GM12874 (cell line): ENCODE data around the gene EPHB1.

Source experiments
- TF ChIP-seq, protein P1 (sequence below): IDR thresholded peaks from 2 replicates; pipeline ENCODE4 v1.5.1; 2011; ENCODE audit warnings: low read depth, mild to moderate bottlenecking, control low read depth, low read length, moderate library complexity; ENCODE audit not compliant: insufficient read depth

Gene EPHB1

DNA sequence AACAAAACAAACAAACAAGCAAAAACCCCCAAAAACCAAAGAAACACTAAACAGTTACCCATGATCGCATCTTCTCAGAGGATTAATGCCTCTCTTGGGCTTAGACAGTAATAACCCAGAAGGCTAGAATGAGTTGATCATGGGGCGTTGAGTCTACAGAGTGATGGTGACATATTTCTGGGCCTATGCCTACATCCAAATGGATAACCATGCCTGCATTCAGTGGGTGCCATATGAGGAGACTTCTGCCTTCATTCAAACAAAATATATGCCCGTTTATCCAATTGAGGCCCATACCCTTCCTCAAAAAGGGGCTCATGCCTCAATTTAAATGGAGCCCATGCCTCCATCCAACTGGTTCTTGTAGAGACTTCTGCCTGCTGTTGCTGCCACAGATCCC lies 284.0 kb downstream of the EPHB1 start:
- TF ChIP-seq, protein P1, sequence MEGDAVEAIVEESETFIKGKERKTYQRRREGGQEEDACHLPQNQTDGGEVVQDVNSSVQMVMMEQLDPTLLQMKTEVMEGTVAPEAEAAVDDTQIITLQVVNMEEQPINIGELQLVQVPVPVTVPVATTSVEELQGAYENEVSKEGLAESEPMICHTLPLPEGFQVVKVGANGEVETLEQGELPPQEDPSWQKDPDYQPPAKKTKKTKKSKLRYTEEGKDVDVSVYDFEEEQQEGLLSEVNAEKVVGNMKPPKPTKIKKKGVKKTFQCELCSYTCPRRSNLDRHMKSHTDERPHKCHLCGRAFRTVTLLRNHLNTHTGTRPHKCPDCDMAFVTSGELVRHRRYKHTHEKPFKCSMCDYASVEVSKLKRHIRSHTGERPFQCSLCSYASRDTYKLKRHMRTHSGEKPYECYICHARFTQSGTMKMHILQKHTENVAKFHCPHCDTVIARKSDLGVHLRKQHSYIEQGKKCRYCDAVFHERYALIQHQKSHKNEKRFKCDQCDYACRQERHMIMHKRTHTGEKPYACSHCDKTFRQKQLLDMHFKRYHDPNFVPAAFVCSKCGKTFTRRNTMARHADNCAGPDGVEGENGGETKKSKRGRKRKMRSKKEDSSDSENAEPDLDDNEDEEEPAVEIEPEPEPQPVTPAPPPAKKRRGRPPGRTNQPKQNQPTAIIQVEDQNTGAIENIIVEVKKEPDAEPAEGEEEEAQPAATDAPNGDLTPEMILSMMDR, result no peak

DNA sequence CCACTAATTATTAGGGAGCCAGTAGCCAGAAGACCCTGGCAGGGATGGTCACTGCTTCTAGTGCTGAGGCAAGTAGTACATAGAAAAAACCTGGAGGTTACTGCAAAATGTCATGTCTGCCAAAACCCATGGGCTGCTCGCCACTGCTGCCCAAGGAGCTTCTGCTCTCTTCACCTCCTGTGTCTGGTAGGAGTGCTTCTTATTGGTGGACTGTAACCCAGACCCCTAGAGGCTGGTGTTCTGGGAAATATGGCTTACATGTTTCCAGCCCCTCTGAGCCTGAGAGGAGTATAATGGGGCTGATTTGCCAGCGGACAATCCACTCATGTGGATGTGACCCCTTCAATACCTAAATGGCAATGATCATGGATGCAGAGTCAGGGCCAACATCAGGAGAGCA lies 286.4 kb downstream of the EPHB1 start:
- TF ChIP-seq, protein P1, result no peak

DNA sequence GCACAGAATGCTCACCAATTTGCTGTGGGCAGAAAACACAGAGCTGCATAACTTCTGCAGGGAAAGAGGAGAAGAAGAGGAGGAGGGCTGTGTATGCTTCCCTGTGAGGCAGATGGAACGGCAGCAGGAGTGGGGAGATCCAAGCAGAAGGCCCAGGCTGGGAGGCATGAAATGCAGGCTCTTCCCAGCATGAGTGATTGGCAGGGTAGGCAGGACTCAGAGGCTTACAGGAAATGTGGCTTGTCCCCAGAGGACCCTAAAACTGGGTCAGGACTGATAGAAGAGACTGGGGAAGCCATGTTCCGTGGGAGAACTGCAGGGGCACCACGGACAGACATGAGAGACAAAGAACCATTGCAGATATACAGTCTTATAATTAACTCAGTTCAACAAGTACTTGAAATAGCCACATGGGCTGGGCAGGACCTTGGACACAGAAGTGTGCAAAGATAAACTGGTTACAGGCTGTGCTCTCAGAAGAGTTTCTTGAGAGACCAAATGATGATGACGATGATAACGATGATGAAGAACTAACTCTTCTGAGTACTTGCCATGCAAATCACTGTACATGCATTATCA lies 286.9 kb downstream of the EPHB1 start:
- TF ChIP-seq, protein P1, result no peak

DNA sequence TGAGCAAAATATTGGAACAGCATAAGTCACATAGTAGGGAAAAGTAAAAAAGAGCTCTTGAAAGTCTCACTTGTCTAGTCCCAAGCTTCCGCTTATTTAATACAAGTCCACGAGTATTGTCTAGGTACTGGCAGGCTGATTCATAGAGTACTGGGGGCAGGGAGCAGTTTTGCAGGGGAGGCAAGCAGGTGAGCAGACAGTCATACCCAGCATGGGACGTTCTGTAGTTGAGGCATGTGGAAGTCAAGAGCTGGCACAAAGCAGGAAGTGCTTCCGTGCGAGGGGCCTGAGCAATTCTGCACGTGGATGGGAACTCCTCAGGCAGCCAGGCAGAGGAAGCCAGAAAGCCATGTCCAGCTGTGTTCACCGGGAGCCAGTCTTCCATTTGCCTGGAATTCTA lies 287.6 kb downstream of the EPHB1 start:
- TF ChIP-seq, protein P1, result no peak

DNA sequence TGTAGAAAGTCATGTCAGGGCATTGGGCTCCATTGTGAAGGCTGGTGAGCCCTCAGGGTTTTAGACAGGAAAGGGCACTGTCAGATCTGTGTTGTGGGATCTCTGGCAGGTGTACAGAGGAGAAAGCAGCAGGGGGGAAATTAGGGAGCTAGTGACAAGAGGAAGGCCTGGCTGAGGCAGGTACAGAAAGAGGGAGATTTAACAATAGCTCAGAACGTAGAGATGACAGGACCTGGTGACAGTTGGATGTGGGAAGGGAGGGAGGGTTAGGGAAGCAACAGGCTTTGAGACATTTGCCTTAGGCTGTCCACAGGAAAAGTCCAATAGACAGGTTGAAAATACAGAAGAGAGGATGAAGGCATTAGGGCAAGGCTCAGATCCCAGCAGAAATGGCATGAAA lies 288.1 kb downstream of the EPHB1 start:
- TF ChIP-seq, protein P1, result no peak

DNA sequence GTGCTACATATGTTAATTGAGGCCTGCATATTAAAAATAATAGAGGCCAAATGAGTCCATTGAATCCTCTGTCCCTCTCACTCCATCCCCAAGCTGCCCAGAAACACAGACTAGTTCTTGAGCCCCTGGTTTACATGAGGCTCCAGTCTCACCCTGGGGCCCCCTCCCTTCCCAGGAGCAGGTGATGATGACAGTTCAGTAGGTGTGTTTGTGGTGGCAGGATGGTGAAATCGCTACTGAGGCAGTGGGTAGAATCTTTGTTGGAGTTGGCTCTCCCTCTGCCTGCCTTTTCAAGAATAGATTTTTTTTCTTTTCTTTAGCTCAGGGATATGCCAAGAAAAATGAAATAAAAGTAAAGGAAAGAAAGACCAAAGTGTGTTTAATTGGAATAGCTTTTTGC lies 288.7 kb downstream of the EPHB1 start:
- TF ChIP-seq, protein P1, result no peak

DNA sequence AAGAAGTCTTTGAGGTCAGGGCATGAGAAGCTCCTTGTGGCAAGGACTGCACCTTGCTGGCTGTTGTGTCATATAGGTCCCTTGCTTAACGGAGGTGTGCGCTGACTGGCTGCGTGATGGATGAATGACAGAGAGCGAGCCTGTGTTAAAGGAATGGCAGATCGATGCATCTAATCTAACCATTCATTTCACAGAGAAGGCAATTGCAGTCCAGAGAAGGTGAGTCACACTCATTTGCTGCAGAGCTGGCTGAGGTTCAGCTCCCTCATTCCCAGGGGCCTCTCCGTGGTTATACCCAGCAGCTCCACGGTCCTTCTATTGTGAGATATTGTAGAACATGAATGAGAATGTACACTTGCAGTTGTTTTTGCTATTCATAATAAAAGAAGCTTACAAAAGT lies 289.3 kb downstream of the EPHB1 start:
- TF ChIP-seq, protein P1, result no peak

DNA sequence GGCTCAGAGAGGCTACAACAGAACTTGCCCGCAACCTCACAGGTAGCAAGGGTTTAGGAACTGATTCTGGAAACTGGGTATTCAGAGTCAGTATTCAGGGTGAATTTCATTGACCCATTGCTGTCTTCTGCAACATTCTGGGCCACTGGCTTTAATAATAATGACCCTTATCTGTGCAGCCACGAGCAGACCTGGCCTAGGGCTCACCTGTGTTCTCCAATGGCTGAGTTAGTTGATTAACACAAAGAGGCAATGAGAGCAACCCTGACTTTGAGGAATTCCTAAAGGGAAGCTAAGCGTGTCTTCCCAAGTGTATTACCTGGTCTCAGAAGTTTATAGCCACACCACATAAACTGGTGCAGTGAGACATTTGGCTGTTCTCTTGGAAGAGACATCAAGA lies 289.9 kb downstream of the EPHB1 start:
- TF ChIP-seq, protein P1, result no peak
